H9 (cell line): ENCODE data around the gene ASTN2. TPM values are rescaled to one million over a fixed set of nuclear protein-coding genes. Genes with fewer than 3 reads are reported as not detected.

Experiments used
- DNase-seq: peaks from one replicate; pipeline ENCODE4 v3.0.0-alpha.2; 2017
- H2AFZ ChIP-seq: one replicate; pipeline ENCODE4 v1.6.1; 2013; ENCODE audit warnings: mild to moderate bottlenecking, low read length, control low read depth, moderate library complexity
- H2AK5ac ChIP-seq: 2 replicates; pipeline ENCODE4 v1.6.1; 2013; ENCODE audit warnings: low read length, control low read depth, mixed read lengths; ENCODE audit not compliant: insufficient read length
- H2BK120ac ChIP-seq: one replicate; pipeline ENCODE4 v1.6.1; 2013; ENCODE audit warnings: low read depth, mild to moderate bottlenecking, low read length, control low read depth, inconsistent platforms; ENCODE audit not compliant: poor library complexity, severe bottlenecking
- H2BK12ac ChIP-seq: 2 replicates; pipeline ENCODE4 v1.6.1; 2013; ENCODE audit warnings: low read length, control low read depth, mixed read lengths, low read depth; ENCODE audit not compliant: insufficient read length
- H2BK15ac ChIP-seq: 2 replicates; pipeline ENCODE4 v1.6.1; 2013; ENCODE audit warnings: low read depth, low read length, control low read depth
- H2BK20ac ChIP-seq: one replicate; pipeline ENCODE4 v1.6.1; 2013; ENCODE audit warnings: low read depth, mild to moderate bottlenecking, low read length, control low read depth, inconsistent platforms; ENCODE audit not compliant: poor library complexity, severe bottlenecking
- H2BK5ac ChIP-seq: 2 replicates; pipeline ENCODE4 v1.6.1; 2013; ENCODE audit warnings: low read length, control low read depth, mixed read lengths; ENCODE audit not compliant: insufficient read length
- H3K14ac ChIP-seq: 2 replicates; pipeline ENCODE4 v1.6.1; 2013; ENCODE audit warnings: low read length, control low read depth; ENCODE audit not compliant: insufficient read depth
- H3K18ac ChIP-seq: 2 replicates; pipeline ENCODE4 v1.6.1; 2013; ENCODE audit warnings: low read depth, mild to moderate bottlenecking, mixed read lengths, low read length, control low read depth; ENCODE audit not compliant: insufficient read length
- H3K23ac ChIP-seq: 2 replicates; pipeline ENCODE4 v1.6.1; 2013; ENCODE audit warnings: low read length, control low read depth, mixed read lengths, low read depth; ENCODE audit not compliant: insufficient read length
- H3K23me2 ChIP-seq: 2 replicates; pipeline ENCODE4 v1.6.1; 2013; ENCODE audit warnings: low read depth, mild to moderate bottlenecking, mixed read lengths, low read length, control low read depth; ENCODE audit not compliant: insufficient read length, poor library complexity, severe bottlenecking
- H3K27ac ChIP-seq: 2 replicates; pipeline ENCODE4 v1.5.1; 2013; ENCODE audit warnings: low read length, control low read depth, mixed read lengths, low read depth; ENCODE audit not compliant: insufficient read length
- H3K27me3 ChIP-seq: 2 replicates; pipeline ENCODE4 v1.6.1; 2013; ENCODE audit warnings: low read length, control low read depth, inconsistent platforms; ENCODE audit not compliant: insufficient read depth
- H3K4ac ChIP-seq: 2 replicates; pipeline ENCODE4 v1.6.1; 2013; ENCODE audit warnings: low read depth, mild to moderate bottlenecking, control low read depth, inconsistent platforms, low read length, moderate library complexity
- H3K4me1 ChIP-seq: 2 replicates; pipeline ENCODE4 v1.6.1; 2013; ENCODE audit warnings: low read length, control low read depth, inconsistent platforms; ENCODE audit not compliant: insufficient read depth
- H3K4me2 ChIP-seq: 2 replicates; pipeline ENCODE4 v1.6.1; 2013; ENCODE audit warnings: low read length, control low read depth, mixed read lengths; ENCODE audit not compliant: insufficient read length, insufficient read depth
- H3K56ac ChIP-seq: 2 replicates; pipeline ENCODE4 v1.6.1; 2013; ENCODE audit warnings: low read depth, mild to moderate bottlenecking, mixed read lengths, low read length, control low read depth; ENCODE audit not compliant: insufficient read length
- H3K79me1 ChIP-seq: 2 replicates; pipeline ENCODE4 v1.6.1; 2013; ENCODE audit warnings: low read depth, mild to moderate bottlenecking, moderate library complexity, low read length, control low read depth, inconsistent platforms; ENCODE audit not compliant: insufficient read depth, poor library complexity, severe bottlenecking
- H3K79me2 ChIP-seq: 2 replicates; pipeline ENCODE4 v1.6.1; 2013; ENCODE audit warnings: low read length, control low read depth, inconsistent platforms; ENCODE audit not compliant: insufficient read depth
- H3K9ac ChIP-seq: 2 replicates; pipeline ENCODE4 v1.6.1; 2013; ENCODE audit warnings: low read length, control low read depth, mixed read lengths; ENCODE audit not compliant: insufficient read length; ENCODE audit errors: extremely low read depth
- H3K9me3 ChIP-seq: one replicate; pipeline ENCODE4 v1.6.1; 2013; ENCODE audit warnings: low read depth, low read length, inconsistent platforms; ENCODE audit not compliant: control insufficient read depth
- H3T11ph ChIP-seq: one replicate; pipeline ENCODE4 v1.6.1; 2013; ENCODE audit warnings: mild to moderate bottlenecking, low read length, control low read depth, inconsistent platforms
- H4K20me1 ChIP-seq: one replicate; pipeline ENCODE4 v1.6.1; 2013; ENCODE audit not compliant: control insufficient read depth, insufficient read length, insufficient read depth
- H4K5ac ChIP-seq: 2 replicates; pipeline ENCODE4 v1.6.1; 2013; ENCODE audit warnings: low read depth, mild to moderate bottlenecking, mixed read lengths, low read length, control low read depth; ENCODE audit not compliant: insufficient read length
- H4K8ac ChIP-seq: replicated peaks from 2 replicates; pipeline ENCODE4 v1.6.1; 2013; ENCODE audit warnings: low read length, control low read depth, mixed read lengths, low read depth; ENCODE audit not compliant: insufficient read length
- H4K91ac ChIP-seq: 2 replicates; pipeline ENCODE4 v1.6.1; 2013; ENCODE audit warnings: low read depth, mild to moderate bottlenecking, moderate library complexity, mixed read lengths, low read length, control low read depth; ENCODE audit not compliant: insufficient read length
- H3K27ac Mint-ChIP-seq, 3 experiments: 2 replicates in 2 of 3; 3 replicates in 1 of 3; pipeline ENCODE4 v1.8.0; 2020 to 2021; ENCODE audit warnings: mixed read lengths in 3 of 3, mild to moderate bottlenecking in 1 of 3, moderate library complexity in 1 of 3
- H3K27me3 Mint-ChIP-seq: 2 replicates; pipeline ENCODE4 v1.8.0; 2021; ENCODE audit warnings: low read depth, mild to moderate bottlenecking, moderate library complexity, mixed read lengths
- H3K36me3 Mint-ChIP-seq, 3 experiments: 2 replicates in 2 of 3; 3 replicates in 1 of 3; pipeline ENCODE4 v1.8.0; 2020 to 2021; ENCODE audit warnings: low read depth in 3 of 3, mixed read lengths in 3 of 3; ENCODE audit not compliant: insufficient read depth in 1 of 3
- H3K4me1 Mint-ChIP-seq, 2 experiments: 2 replicates each; pipeline ENCODE4 v1.8.0; 2020; ENCODE audit warnings: mixed read lengths in 2 of 2
- H3K4me3 Mint-ChIP-seq, 2 experiments: 2 replicates in 1 of 2; 3 replicates in 1 of 2; pipeline ENCODE4 v1.8.0; 2020 to 2021; ENCODE audit warnings: mild to moderate bottlenecking in 2 of 2, mixed read lengths in 2 of 2, moderate library complexity in 1 of 2
- H3K9me3 Mint-ChIP-seq, 2 experiments: 2 replicates in 1 of 2; 3 replicates in 1 of 2; pipeline ENCODE4 v1.8.0; 2020; ENCODE audit warnings: mild to moderate bottlenecking in 2 of 2, mixed read lengths in 2 of 2, moderate library complexity in 1 of 2
- CTCF ChIP-seq: fragments of 200-600 bp; sonication (generic); conservative IDR thresholded peaks from 3 replicates; pipeline ENCODE4 v1.8.0; 2021; ENCODE audit warnings: antibody characterized with exemption, mild to moderate bottlenecking
- WGBS: extraction: QIAGEN DNeasy Blood & Tissue Kit; methylation state at CpG from one replicate; pipeline ENCODE4 v1.1.7; 2013; ENCODE audit warnings: missing lambda C conversion rate, low lambda C conversion rate, mixed read lengths; ENCODE audit not compliant: insufficient read length; ENCODE audit errors: extremely low coverage; 5-methylcytosine and 5-hydroxymethylcytosine counted together
- total RNA-seq: library from RNA; stranded (reverse); gene quantifications from 2 replicates; pipeline ENCODE4 v1.2.1, GENCODE V29; 2021

ASTN2 gene
- total RNA-seq, 1 experiment from 2014 or later: 9.7 TPM

- Mint-ChIP-seq H3K4me3 (no peak overlapping the region), H3K27me3 (no peaks in the 10 kb centered on the region), H3K27ac (peak overlapping the region in 2 of 3 experiments; percentile 52 to 59; a peak in 2 of 7 replicates), H3K36me3 (peaks cover 0 to 2% (median 0%) of the 10 kb centered on the region in 3 experiments; a peak in 2 of 7 replicates), H3K9me3 (peaks cover 2 to 4% of the 10 kb centered on the region in 2 experiments; a peak in 2 of 5 replicates), H3K4me1 (peaks cover 11 to 13% of the 10 kb centered on the region in 2 experiments)
- no peak overlapping the region for H2BK12ac ChIP-seq
- no peaks in the 10 kb centered on the region for H3K79me1 ChIP-seq
- no peak overlapping the region for H4K8ac ChIP-seq
- no peak for TF ChIP-seq CTCF
- no peak overlapping the region for H2BK15ac ChIP-seq
- H4K5ac ChIP-seq: no peak overlapping the region
- peaks cover 3% of the 10 kb centered on the region; the same call in 1 of the 2 replicates for H3K4me1 ChIP-seq
- no CpG with 5 or more reads among the region's 3 CpGs for WGBS
- peak; percentile 77 for DNase-seq
- H3K23me2 ChIP-seq: no peaks in the 10 kb centered on the region
- H3K9ac ChIP-seq: no peak overlapping the region
- H3K79me2 ChIP-seq: no peaks in the 10 kb centered on the region
- no peak overlapping the region for H2BK120ac ChIP-seq
- no peak overlapping the region for H2AK5ac ChIP-seq
- H4K91ac ChIP-seq: no peak overlapping the region
- no peak overlapping the region for H3K27ac ChIP-seq
- H3K23ac ChIP-seq: no peak overlapping the region
- H3K9me3 ChIP-seq: no peaks in the 10 kb centered on the region
- no peaks in the 10 kb centered on the region for H3K27me3 ChIP-seq
- no peak overlapping the region for H2AFZ ChIP-seq
- H3K18ac ChIP-seq: no peak overlapping the region
- no peak overlapping the region for H3K4ac ChIP-seq
- no peak overlapping the region for H3K14ac ChIP-seq
- no peak overlapping the region for H2BK5ac ChIP-seq
- H3K4me2 ChIP-seq: no peak overlapping the region
- H3K56ac ChIP-seq: no peak overlapping the region
- H4K20me1 ChIP-seq: no peaks in the 10 kb centered on the region
- H2BK20ac ChIP-seq: no peak overlapping the region
- no peak overlapping the region for H3T11ph ChIP-seq
Measured at GRCh38 chr9:116870566-116870965, 544.3 kb downstream of the ASTN2 start.
